Measurements from ENCODE around the gene TBX19. TPM values are rescaled to one million over a fixed set of nuclear protein-coding genes. Genes with fewer than 3 reads are reported as not detected.

The TBX19 gene
- 0.69 TPM for total RNA-seq

DNA sequence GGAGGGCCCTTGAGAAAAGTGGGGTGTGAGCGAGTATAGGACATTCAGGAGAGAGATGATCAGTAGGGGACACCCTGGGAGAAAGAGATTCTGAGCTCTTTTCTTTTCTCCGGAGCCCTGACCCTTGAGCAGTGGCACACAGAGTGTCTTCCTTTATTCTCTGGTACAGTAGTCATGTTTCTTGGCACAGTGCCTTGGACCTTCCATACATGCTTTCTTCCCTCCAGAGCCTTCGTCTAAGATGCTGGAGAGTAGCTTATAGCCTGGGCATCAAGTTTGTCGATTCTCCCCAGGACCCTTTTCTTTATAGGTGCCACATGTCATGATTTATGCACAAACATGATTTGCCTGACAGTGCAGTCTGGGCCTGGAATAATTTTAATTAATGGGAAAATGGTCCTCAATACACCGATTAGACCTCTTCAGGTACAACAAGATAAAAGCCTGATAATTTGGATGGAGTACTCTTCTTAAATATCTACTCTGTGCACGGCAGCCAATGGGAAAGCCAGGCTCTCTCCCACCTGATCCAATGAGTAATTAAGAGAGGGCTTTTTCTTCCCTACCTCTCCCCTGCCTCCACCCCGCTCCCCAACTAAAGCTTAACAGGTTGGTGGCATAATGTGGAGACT is at the start of gene TBX19:
Gene TBX19, plus strand, starts transcription at position 582 of the 632 bp plus-strand sequence. CDS start 214 bp downstream, outside the sequence.

Small RNA genes lying within 50 kb of the gene (small RNA-seq; reads per million reads assigned to genes)
- not detected for gene RNU6-1310P

Other genes starting within 250 kb of the TBX19 start
- 56.7 TPM for gene GPR161, start 143.9 kb upstream of the TBX19 start, total RNA-seq
- gene TIPRL, start 101.9 kb upstream of the TBX19 start, total RNA-seq = 81.4 TPM
- gene SFT2D2, start 54.9 kb upstream of the TBX19 start, total RNA-seq = 32.1 TPM

All from diencephalon (tissue), 1 donor.